Parathyroid adenoma (tissue), 2 donors: ENCODE data around the gene SYNJ2.

Experiments
- H2AFZ ChIP-seq: fragments of 300-600 bp; sonication (generic); one replicate; pipeline ENCODE4 v1.7.0; 2017; ENCODE audit warnings: antibody characterized with exemption, mild to moderate bottlenecking
- H3K27ac ChIP-seq: fragments of 300-600 bp; sonication (generic); one replicate; pipeline ENCODE4 v1.7.0; 2017
- H3K27me3 ChIP-seq: fragments of 300-600 bp; sonication (generic); one replicate; pipeline ENCODE4 v1.7.0; 2017; ENCODE audit warnings: low read length; ENCODE audit not compliant: control insufficient read depth, insufficient read depth
- H3K36me3 ChIP-seq: fragments of 300-600 bp; sonication (generic); one replicate; pipeline ENCODE4 v1.7.0; 2017; ENCODE audit warnings: low read length; ENCODE audit not compliant: control insufficient read depth, insufficient read depth
- H3K4me1 ChIP-seq: fragments of 300-600 bp; sonication (generic); one replicate; pipeline ENCODE4 v1.7.0; 2017; ENCODE audit warnings: control low read depth
- H3K4me2 ChIP-seq: fragments of 300-600 bp; sonication (generic); one replicate; pipeline ENCODE4 v1.7.0; 2017; ENCODE audit warnings: low read length
- H3K4me3 ChIP-seq: fragments of 300-600 bp; sonication (generic); one replicate; pipeline ENCODE4 v1.7.0; 2017; ENCODE audit warnings: low read depth, low read length
- H3K79me2 ChIP-seq: fragments of 300-600 bp; sonication (generic); one replicate; pipeline ENCODE4 v1.7.0; 2017; ENCODE audit warnings: control low read depth
- H3K9ac ChIP-seq: fragments of 300-600 bp; sonication (generic); one replicate; pipeline ENCODE4 v1.7.0; 2017; ENCODE audit warnings: mild to moderate bottlenecking
- H3K9me3 ChIP-seq: fragments of 300-600 bp; sonication (generic); one replicate; pipeline ENCODE4 v1.7.0; 2017; ENCODE audit warnings: low read length; ENCODE audit not compliant: control insufficient read depth
- CTCF ChIP-seq: fragments of 300-600 bp; sonication (generic); IDR thresholded peaks from one replicate; pipeline ENCODE4 v1.7.0; 2017; ENCODE audit warnings: antibody characterized with exemption, mild to moderate bottlenecking
- donor health status: primary hyperparathyroidism.

Gene SYNJ2

GRCh38 chr6:157984128-157984527 is 2.5 kb downstream of the SYNJ2 start:
- no peaks in the 10 kb centered on the region for H3K9me3 ChIP-seq
- no peak overlapping the region for H2AFZ ChIP-seq
- H3K4me1 ChIP-seq, result peaks cover 2% of the 10 kb centered on the region
- H3K9ac ChIP-seq, result no peak overlapping the region
- H3K36me3 ChIP-seq, result no peaks in the 10 kb centered on the region
- H3K4me2 ChIP-seq, result no peak overlapping the region
- H3K27me3 ChIP-seq, result no peaks in the 10 kb centered on the region
- no peak overlapping the region for H3K4me3 ChIP-seq
- TF ChIP-seq CTCF, result no peak
- H3K79me2 ChIP-seq, result no peaks in the 10 kb centered on the region
- no peak overlapping the region for H3K27ac ChIP-seq

GRCh38 chr6:157984686-157985225 is 3.1 kb downstream of the SYNJ2 start:
- Histone ChIP-seq H3K36me3 (no peaks in the 10 kb centered on the region), H3K27me3 (no peaks in the 10 kb centered on the region), H3K4me1 (peaks cover 5% of the 10 kb centered on the region), H3K27ac (no peak overlapping the region), H3K9ac (no peak overlapping the region), H3K9me3 (no peaks in the 10 kb centered on the region), H3K79me2 (no peaks in the 10 kb centered on the region), H3K4me2 (no peak overlapping the region), H2AFZ (no peak overlapping the region), H3K4me3 (no peak overlapping the region)
- no peak for TF ChIP-seq CTCF

- no peaks in the 10 kb centered on the region for H3K27me3 ChIP-seq
- no peak overlapping the region for H3K9ac ChIP-seq
- H3K4me3 ChIP-seq, result no peak overlapping the region
- H3K9me3 ChIP-seq, result no peaks in the 10 kb centered on the region
- no peaks in the 10 kb centered on the region for H3K36me3 ChIP-seq
- no peak for TF ChIP-seq CTCF
- H3K4me1 ChIP-seq, result peaks cover 11% of the 10 kb centered on the region
- H2AFZ ChIP-seq, result no peak overlapping the region
- no peaks in the 10 kb centered on the region for H3K79me2 ChIP-seq
- no peak overlapping the region for H3K4me2 ChIP-seq
- no peak overlapping the region for H3K27ac ChIP-seq
Measured at GRCh38 chr6:157985378-157986155, 3.9 kb downstream of the SYNJ2 start.

GRCh38 chr6:157987788-157988699 is 6.4 kb downstream of the SYNJ2 start:
- peaks cover 8% of the 10 kb centered on the region for H3K4me1 ChIP-seq
- H3K4me2 ChIP-seq, result no peak overlapping the region
- TF ChIP-seq CTCF, result no peak
- no peak overlapping the region for H2AFZ ChIP-seq
- H3K9me3 ChIP-seq, result no peaks in the 10 kb centered on the region
- no peaks in the 10 kb centered on the region for H3K36me3 ChIP-seq
- H3K27me3 ChIP-seq, result no peaks in the 10 kb centered on the region
- H3K4me3 ChIP-seq, result no peak overlapping the region
- no peak overlapping the region for H3K9ac ChIP-seq
- no peaks in the 10 kb centered on the region for H3K79me2 ChIP-seq
- H3K27ac ChIP-seq, result no peak overlapping the region
